Hepatocyte (in vitro differentiated cells): ENCODE measurements around the gene CD300A. TPM values are rescaled to one million over a fixed set of nuclear protein-coding genes. Genes with fewer than 3 reads are reported as not detected.

ENCODE experiments used
- DNase-seq: peaks from one replicate; pipeline ENCODE4 v3.0.0-alpha.2; 2016; ENCODE audit warnings: low spot score
- H2AFZ ChIP-seq: fragments of 200-600 bp; sonication (generic); 2 replicates; pipeline ENCODE4 v1.6.0; 2016; ENCODE audit warnings: antibody characterized with exemption, mild to moderate bottlenecking
- H3K27ac ChIP-seq: fragments of 200-600 bp; sonication (generic); 2 replicates; pipeline ENCODE4 v1.5.1; 2016; ENCODE audit warnings: mild to moderate bottlenecking
- H3K27me3 ChIP-seq: fragments of 200-600 bp; sonication (generic); 2 replicates; pipeline ENCODE4 v1.6.1; 2016
- H3K36me3 ChIP-seq: fragments of 200-600 bp; sonication (generic); replicated peaks from 2 replicates; pipeline ENCODE4 v1.5.1; 2016; ENCODE audit warnings: low read depth; ENCODE audit not compliant: insufficient read depth
- H3K4me1 ChIP-seq: fragments of 200-600 bp; sonication (generic); 2 replicates; pipeline ENCODE4 v1.5.1; 2016; ENCODE audit warnings: mild to moderate bottlenecking, moderate library complexity; ENCODE audit not compliant: insufficient read depth
- H3K4me2 ChIP-seq: fragments of 200-600 bp; sonication (generic); 2 replicates; pipeline ENCODE4 v1.6.0; 2016
- H3K4me3 ChIP-seq: fragments of 200-600 bp; sonication (generic); 2 replicates; pipeline ENCODE4 v1.5.1; 2016; ENCODE audit warnings: mild to moderate bottlenecking
- H3K79me2 ChIP-seq: fragments of 200-600 bp; sonication (generic); 2 replicates; pipeline ENCODE4 v1.6.0; 2017; ENCODE audit warnings: mild to moderate bottlenecking
- H3K9me2 ChIP-seq: fragments of 200-600 bp; sonication (generic); replicated peaks from 2 replicates; pipeline ENCODE4 v1.6.0; 2017; ENCODE audit warnings: mild to moderate bottlenecking; ENCODE audit not compliant: insufficient read depth
- H3K9me3 ChIP-seq: fragments of 200-600 bp; sonication (generic); 2 replicates; pipeline ENCODE4 v1.5.1; 2016; ENCODE audit warnings: low read depth, mild to moderate bottlenecking
- H4K20me1 ChIP-seq: fragments of 200-600 bp; sonication (generic); 2 replicates; pipeline ENCODE4 v1.6.0; 2016; ENCODE audit warnings: mild to moderate bottlenecking; ENCODE audit not compliant: insufficient read depth, poor library complexity, severe bottlenecking
- EZH2 ChIP-seq: fragments of 200-600 bp; sonication (generic); IDR thresholded peaks from 2 replicates; pipeline ENCODE4 v1.6.1; 2016; ENCODE audit warnings: antibody characterized with exemption, mild to moderate bottlenecking, borderline replicate concordance
- EZH2phosphoT487 ChIP-seq: fragments of 200-600 bp; sonication (generic); IDR thresholded peaks from one replicate; pipeline ENCODE4 v1.6.1; 2018; ENCODE audit warnings: antibody characterized with exemption, mild to moderate bottlenecking, low read depth, moderate library complexity; ENCODE audit not compliant: unreplicated experiment, severe bottlenecking
- WGBS: methylation state at CpG from one replicate; pipeline ENCODE4 v1.1.6; 2016; ENCODE audit warnings: low lambda C conversion rate; ENCODE audit errors: missing lambda C conversion rate; 5-methylcytosine and 5-hydroxymethylcytosine counted together
- polyA plus RNA-seq: library from polyadenylated mRNA; unstranded; fragments of >200 nt; fragmentation: Nextera tagmentation; extraction: Ambion mirVana; gene quantifications from 2 replicates; pipeline ENCODE4 v1.2.1, GENCODE V29; 2016
- total RNA-seq: library from RNA; depleted of rRNA; stranded (reverse); fragments of >200 nt; gene quantifications from 2 replicates; pipeline ENCODE4 v1.2.3, GENCODE V29; 2014
- TF ChIP-seq, protein P1 (sequence below): fragments of 200-600 bp; sonication (generic); IDR thresholded peaks from 2 replicates; pipeline ENCODE4 v1.5.1; 2016; ENCODE audit warnings: antibody characterized with exemption, mild to moderate bottlenecking; ENCODE audit not compliant: poor library complexity

Gene CD300A
- total and polyA plus RNA-seq, 2 experiments from 2014 or later: 0.22 to 1.1 TPM

GRCh38 chr17:74473294-74473693 lies 6.9 kb downstream of the CD300A start:
- no peak for DNase-seq
- H3K4me2 ChIP-seq: no peak overlapping the region
- whole genome bisulfite sequencing: 84% methylated on average over 8 of the region's 8 CpGs
- no peak overlapping the region for H3K27ac ChIP-seq
- H3K9me2 ChIP-seq: no peaks in the 10 kb centered on the region
- H2AFZ ChIP-seq: no peak overlapping the region
- no peaks in the 10 kb centered on the region for H3K36me3 ChIP-seq
- peaks cover 4% of the 10 kb centered on the region for H3K9me3 ChIP-seq
- H3K79me2 ChIP-seq: no peaks in the 10 kb centered on the region
- TF ChIP-seq, protein P1, sequence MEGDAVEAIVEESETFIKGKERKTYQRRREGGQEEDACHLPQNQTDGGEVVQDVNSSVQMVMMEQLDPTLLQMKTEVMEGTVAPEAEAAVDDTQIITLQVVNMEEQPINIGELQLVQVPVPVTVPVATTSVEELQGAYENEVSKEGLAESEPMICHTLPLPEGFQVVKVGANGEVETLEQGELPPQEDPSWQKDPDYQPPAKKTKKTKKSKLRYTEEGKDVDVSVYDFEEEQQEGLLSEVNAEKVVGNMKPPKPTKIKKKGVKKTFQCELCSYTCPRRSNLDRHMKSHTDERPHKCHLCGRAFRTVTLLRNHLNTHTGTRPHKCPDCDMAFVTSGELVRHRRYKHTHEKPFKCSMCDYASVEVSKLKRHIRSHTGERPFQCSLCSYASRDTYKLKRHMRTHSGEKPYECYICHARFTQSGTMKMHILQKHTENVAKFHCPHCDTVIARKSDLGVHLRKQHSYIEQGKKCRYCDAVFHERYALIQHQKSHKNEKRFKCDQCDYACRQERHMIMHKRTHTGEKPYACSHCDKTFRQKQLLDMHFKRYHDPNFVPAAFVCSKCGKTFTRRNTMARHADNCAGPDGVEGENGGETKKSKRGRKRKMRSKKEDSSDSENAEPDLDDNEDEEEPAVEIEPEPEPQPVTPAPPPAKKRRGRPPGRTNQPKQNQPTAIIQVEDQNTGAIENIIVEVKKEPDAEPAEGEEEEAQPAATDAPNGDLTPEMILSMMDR: no peak
- no peak for TF ChIP-seq EZH2
- no peak for TF ChIP-seq EZH2phosphoT487
- H3K4me3 ChIP-seq: no peak overlapping the region
- H4K20me1 ChIP-seq: no peaks in the 10 kb centered on the region
- no peaks in the 10 kb centered on the region for H3K4me1 ChIP-seq
- H3K27me3 ChIP-seq: no peaks in the 10 kb centered on the region

DNA sequence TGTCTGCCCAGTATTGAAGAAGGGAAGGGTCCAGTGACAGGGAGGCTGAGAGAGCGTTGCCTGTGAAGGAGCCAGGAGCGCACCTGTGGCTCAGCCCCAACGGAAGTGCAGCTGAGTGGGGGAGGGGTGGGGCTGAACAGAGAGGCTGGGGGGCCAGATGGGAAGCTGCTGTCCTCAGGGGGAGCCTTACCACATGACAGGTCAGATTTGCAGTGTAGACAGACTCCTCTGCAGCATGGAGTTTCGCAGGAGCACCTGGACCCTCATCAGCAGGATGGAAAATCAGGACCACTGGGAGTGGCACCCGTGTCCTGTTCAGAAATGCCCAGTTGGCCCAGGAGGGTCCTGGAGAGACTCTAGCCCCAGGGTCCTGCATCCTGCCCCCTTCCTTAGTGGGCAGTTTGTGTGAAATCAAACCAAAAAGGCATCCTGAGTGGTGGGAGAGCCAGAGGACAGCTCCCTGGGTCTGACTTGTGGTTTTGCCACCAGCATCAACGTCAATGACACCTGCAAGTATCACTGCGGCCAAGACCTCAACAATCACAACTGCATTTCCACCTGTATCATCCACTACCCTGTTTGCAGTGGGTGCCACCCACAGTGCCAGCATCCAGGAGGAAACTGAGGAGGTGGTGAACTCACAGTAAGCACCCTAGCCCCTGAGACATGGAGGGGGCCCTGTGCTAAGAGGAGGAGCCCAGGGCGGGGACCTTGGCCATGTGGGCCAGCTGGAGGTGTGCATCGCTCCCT lies 7.8 kb downstream of the CD300A start:
- WGBS: 87% methylated on average over 9 of the region's 9 CpGs
- no peak for TF ChIP-seq EZH2phosphoT487
- TF ChIP-seq, protein P1: no peak
- no peak for TF ChIP-seq EZH2
- no peak overlapping the region for H3K27ac ChIP-seq

GRCh38 chr17:74475189-74475588 lies 8.8 kb downstream of the CD300A start:
- 91% methylated on average over 4 of the region's 4 CpGs for WGBS
- no peak overlapping the region for H3K4me3 ChIP-seq
- no peaks in the 10 kb centered on the region for H3K79me2 ChIP-seq
- no peak overlapping the region for H3K27ac ChIP-seq
- H3K9me3 ChIP-seq: peaks cover 4% of the 10 kb centered on the region
- H3K4me2 ChIP-seq: no peak overlapping the region
- no peak for DNase-seq
- H3K4me1 ChIP-seq: no peaks in the 10 kb centered on the region
- H3K36me3 ChIP-seq: no peaks in the 10 kb centered on the region
- H3K27me3 ChIP-seq: no peaks in the 10 kb centered on the region
- no peak overlapping the region for H2AFZ ChIP-seq
- no peak for TF ChIP-seq EZH2phosphoT487
- TF ChIP-seq, protein P1: no peak
- TF ChIP-seq EZH2: no peak
- no peaks in the 10 kb centered on the region for H4K20me1 ChIP-seq
- no peaks in the 10 kb centered on the region for H3K9me2 ChIP-seq

More for the DNA sequence above, 7.8 kb downstream of the CD300A start:
- H2AFZ ChIP-seq: no peak overlapping the region
- DNase-seq: no peak
- H3K4me2 ChIP-seq: no peak overlapping the region
- no peaks in the 10 kb centered on the region for H3K9me2 ChIP-seq
- no peaks in the 10 kb centered on the region for H3K27me3 ChIP-seq
- no peaks in the 10 kb centered on the region for H3K79me2 ChIP-seq
- H4K20me1 ChIP-seq: no peaks in the 10 kb centered on the region
- H3K4me1 ChIP-seq: no peaks in the 10 kb centered on the region
- H3K4me3 ChIP-seq: no peak overlapping the region
- no peaks in the 10 kb centered on the region for H3K36me3 ChIP-seq
- H3K9me3 ChIP-seq: peaks cover 4% of the 10 kb centered on the region

- WGBS: 88% methylated on average over 4 of the region's 4 CpGs
- H3K4me1 ChIP-seq: no peaks in the 10 kb centered on the region
Measured at GRCh38 chr17:74477411-74477810, 11.0 kb downstream of the CD300A start.

More at GRCh38 chr17:74477411-74477810, 11.0 kb downstream of the CD300A start:
- Histone ChIP-seq H3K9me3 (peaks cover 4% of the 10 kb centered on the region), H4K20me1 (no peaks in the 10 kb centered on the region), H3K4me2 (no peak overlapping the region), H2AFZ (no peak overlapping the region), H3K36me3 (no peaks in the 10 kb centered on the region), H3K79me2 (no peaks in the 10 kb centered on the region), H3K9me2 (no peaks in the 10 kb centered on the region), H3K4me3 (no peak overlapping the region), H3K27me3 (no peaks in the 10 kb centered on the region), H3K27ac (no peak overlapping the region)
- TF ChIP-seq EZH2 (no peak), EZH2phosphoT487 (no peak)
- TF ChIP-seq, protein P1: no peak
- DNase-seq: no peak
